ENCODE results near the gene ASPDH. TPM values are rescaled to one million over a fixed set of nuclear protein-coding genes. Genes with fewer than 3 reads are reported as not detected.

Gene ASPDH
- polyA plus RNA-seq, 3 donors: not detected

DNA sequence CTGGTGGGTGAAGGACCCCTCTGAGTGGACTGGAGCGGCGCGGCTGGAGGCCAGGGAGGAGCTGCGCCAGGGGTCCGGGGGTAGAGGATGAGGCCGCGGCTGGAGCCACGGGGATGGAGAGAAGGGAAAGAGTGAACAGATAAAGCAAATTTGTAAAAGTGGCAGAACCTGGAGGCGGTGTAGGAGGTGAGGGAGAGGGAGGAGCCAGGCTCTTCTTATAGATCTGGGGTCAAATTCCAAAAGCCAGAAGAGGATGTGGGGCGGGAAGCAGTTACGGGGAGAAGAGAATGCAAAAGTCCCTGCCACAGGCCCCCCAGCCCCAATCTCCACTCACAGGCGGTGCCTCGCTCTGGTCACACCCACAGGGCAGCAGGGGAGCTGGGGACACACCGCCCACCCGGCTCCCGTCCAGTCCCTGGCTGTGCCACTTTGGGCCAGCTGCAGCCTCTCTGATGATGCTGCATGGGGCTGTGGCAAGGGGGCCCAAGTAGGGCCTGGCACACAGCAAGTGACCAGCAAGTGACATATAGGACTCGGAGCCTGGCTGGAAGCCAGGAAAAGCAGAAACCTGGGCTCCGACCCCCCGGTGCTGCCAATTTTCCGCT lies 43.4 kb upstream of the ASPDH start:
- Histone ChIP-seq H3K27ac (ENCODE audit: low read depth in 1 of 2, low read length in 2 of 2) (no peak overlapping the region), H3K9me3 (replicated peaks in 1 of 2; ENCODE audit: control insufficient read depth in 1 of 2, insufficient read depth in 1 of 2, low read length in 2 of 2) (no peaks in the 10 kb centered on the region), H3K36me3 (replicated peaks in 1 of 2; ENCODE audit: control insufficient read depth in 1 of 2, insufficient read depth in 2 of 2, low read length in 2 of 2) (no peaks in the 10 kb centered on the region), H3K9ac (ENCODE audit: insufficient read depth, low read length, poor library complexity, severe bottlenecking) (no peak overlapping the region), H3K4me3 (replicated peaks in 1 of 3; ENCODE audit: low read depth in 2 of 3, low read length in 3 of 3) (no peak overlapping the region), H2AFZ (ENCODE audit: insufficient read depth, low read depth, low read length, poor library complexity, severe bottlenecking) (no peak overlapping the region), H3K79me2 (ENCODE audit: insufficient read depth, low read length) (no peaks in the 10 kb centered on the region), H3K4me2 (replicated peaks; ENCODE audit: extremely low read depth, low read length, poor library complexity, severe bottlenecking) (no peak overlapping the region), H3K27me3 (ENCODE audit: control insufficient read depth in 2 of 2, insufficient read depth in 2 of 2, low read length in 2 of 2) (peaks cover 0 to 35% of the 10 kb centered on the region in 2 donors), H3K4me1 (ENCODE audit: control insufficient read depth in 1 of 2, insufficient read depth in 2 of 2, low read length in 2 of 2) (peaks cover 6 to 9% of the 10 kb centered on the region in 2 donors), H4K20me1 (ENCODE audit: insufficient read depth, low read length) (no peaks in the 10 kb centered on the region)
- Mint-ChIP-seq H3K9me3 (peaks cover 0 to 9% (median 3%) of the 10 kb centered on the region in 7 donors), H3K4me1 (peaks cover 7% of the 10 kb centered on the region), H3K27ac (no peak overlapping the region), H3K36me3 (no peaks in the 10 kb centered on the region), H3K4me3 (no peak overlapping the region), H3K27me3 (ENCODE audit: low read depth in 3 of 3) (peaks cover 35 to 59% (median 54%) of the 10 kb centered on the region in 3 donors)
- TF ChIP-seq, protein P1, sequence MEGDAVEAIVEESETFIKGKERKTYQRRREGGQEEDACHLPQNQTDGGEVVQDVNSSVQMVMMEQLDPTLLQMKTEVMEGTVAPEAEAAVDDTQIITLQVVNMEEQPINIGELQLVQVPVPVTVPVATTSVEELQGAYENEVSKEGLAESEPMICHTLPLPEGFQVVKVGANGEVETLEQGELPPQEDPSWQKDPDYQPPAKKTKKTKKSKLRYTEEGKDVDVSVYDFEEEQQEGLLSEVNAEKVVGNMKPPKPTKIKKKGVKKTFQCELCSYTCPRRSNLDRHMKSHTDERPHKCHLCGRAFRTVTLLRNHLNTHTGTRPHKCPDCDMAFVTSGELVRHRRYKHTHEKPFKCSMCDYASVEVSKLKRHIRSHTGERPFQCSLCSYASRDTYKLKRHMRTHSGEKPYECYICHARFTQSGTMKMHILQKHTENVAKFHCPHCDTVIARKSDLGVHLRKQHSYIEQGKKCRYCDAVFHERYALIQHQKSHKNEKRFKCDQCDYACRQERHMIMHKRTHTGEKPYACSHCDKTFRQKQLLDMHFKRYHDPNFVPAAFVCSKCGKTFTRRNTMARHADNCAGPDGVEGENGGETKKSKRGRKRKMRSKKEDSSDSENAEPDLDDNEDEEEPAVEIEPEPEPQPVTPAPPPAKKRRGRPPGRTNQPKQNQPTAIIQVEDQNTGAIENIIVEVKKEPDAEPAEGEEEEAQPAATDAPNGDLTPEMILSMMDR (IDR thresholded peaks at IDR 0.05): no peak
- no peak for DNase-seq
- WGBS (ENCODE audit: insufficient coverage): 19% methylated on average over 14 of the region's 20 CpGs
- intact Hi-C loops (cut with micrococcal nuclease): loop anchor here in 1 of 2 donors (2.0 to 5.0 kb wide), 2 partner anchors 70 to 200 kb away; no protein-coding TSS in a partner anchor

DNA sequence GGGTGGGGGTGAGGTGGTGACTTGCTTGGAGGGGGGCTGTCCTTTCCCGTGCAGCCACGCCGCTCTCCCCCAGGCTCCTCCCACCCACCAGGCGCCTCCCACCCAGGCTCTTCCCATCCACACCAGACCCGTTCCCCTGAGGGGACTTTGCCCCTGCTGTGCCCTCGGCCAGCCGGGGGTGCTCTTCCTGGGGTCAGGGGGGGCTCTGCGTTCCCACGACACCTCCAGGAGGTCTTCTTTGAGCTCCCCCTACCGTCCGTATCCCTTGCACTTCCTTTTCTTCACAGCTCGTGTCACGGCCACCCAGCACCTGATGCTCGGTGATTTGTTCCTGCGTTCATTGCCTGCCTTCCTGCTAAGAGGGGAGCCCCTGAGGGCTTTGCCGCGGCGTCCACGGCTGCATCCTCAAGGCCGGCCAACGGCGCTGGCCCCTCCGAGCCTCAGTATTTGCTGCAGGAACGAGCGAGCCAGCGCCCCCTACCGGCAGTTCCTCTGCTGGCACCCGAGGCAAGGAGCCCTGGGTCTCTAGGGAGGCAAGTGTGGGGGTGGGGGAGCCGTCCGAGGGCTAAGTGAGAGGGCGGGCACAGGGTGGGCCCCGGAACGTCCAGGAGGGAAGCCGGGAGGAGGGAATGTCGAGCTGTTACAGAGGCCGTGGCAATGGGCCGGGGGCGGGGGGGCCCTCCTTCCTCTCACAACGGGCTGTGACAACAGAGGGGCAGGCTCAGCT lies 42.7 kb upstream of the ASPDH start:
- Histone ChIP-seq H3K27me3 (ENCODE audit: control insufficient read depth in 2 of 2, insufficient read depth in 2 of 2, low read length in 2 of 2) (peaks cover 0 to 41% of the 10 kb centered on the region in 2 donors), H3K4me1 (ENCODE audit: control insufficient read depth in 1 of 2, insufficient read depth in 2 of 2, low read length in 2 of 2) (peaks cover 6 to 9% of the 10 kb centered on the region in 2 donors), H3K9me3 (replicated peaks in 1 of 2; ENCODE audit: control insufficient read depth in 1 of 2, insufficient read depth in 1 of 2, low read length in 2 of 2) (no peaks in the 10 kb centered on the region), H3K9ac (ENCODE audit: insufficient read depth, low read length, poor library complexity, severe bottlenecking) (no peak overlapping the region), H2AFZ (ENCODE audit: insufficient read depth, low read depth, low read length, poor library complexity, severe bottlenecking) (peak overlapping the region; percentile 82), H3K36me3 (replicated peaks in 1 of 2; ENCODE audit: control insufficient read depth in 1 of 2, insufficient read depth in 2 of 2, low read length in 2 of 2) (no peaks in the 10 kb centered on the region), H3K79me2 (ENCODE audit: insufficient read depth, low read length) (no peaks in the 10 kb centered on the region), H3K27ac (ENCODE audit: low read depth in 1 of 2, low read length in 2 of 2) (no peak overlapping the region), H4K20me1 (ENCODE audit: insufficient read depth, low read length) (no peaks in the 10 kb centered on the region), H3K4me3 (replicated peaks in 1 of 3; ENCODE audit: low read depth in 2 of 3, low read length in 3 of 3) (peak overlapping the region; percentile 18 to 73 (median 34)), H3K4me2 (replicated peaks; ENCODE audit: extremely low read depth, low read length, poor library complexity, severe bottlenecking) (peak overlapping the region; percentile 86)
- H3K27me3 Mint-ChIP-seq (ENCODE audit: low read depth in 3 of 3): peaks cover 38 to 66% (median 58%) of the 10 kb centered on the region in 3 donors
- TF ChIP-seq, protein P1 (IDR thresholded peaks at IDR 0.05): peak; percentile 92
- no peaks in the 10 kb centered on the region for H3K36me3 Mint-ChIP-seq
- H3K9me3 Mint-ChIP-seq: peaks cover 0 to 9% (median 3%) of the 10 kb centered on the region in 7 donors
- peaks cover 7% of the 10 kb centered on the region for H3K4me1 Mint-ChIP-seq
- peak; percentile 44 to 64 (median 54) for DNase-seq
- no peak overlapping the region for H3K27ac Mint-ChIP-seq
- intact Hi-C loops (cut with micrococcal nuclease): loop anchor here in 1 of 2 donors (2.0 to 5.0 kb wide), 2 partner anchors 70 to 199 kb away; no protein-coding TSS in a partner anchor
- 0% methylated on average over 27 of the region's 39 CpGs for WGBS (ENCODE audit: insufficient coverage)
- peak overlapping the region; percentile 79 to 96 for H3K4me3 Mint-ChIP-seq
